AG10803 (cell line): Measurements from ENCODE around the gene KRT73.

ENCODE experiments used
- DNase-seq: peaks from one replicate; pipeline ENCODE4 v3.0.0; 2010; ENCODE audit warnings: low read depth
- H3K4me3 ChIP-seq: 2 replicates; pipeline ENCODE4 v1.5.1; 2011; ENCODE audit warnings: mild to moderate bottlenecking, low read length, control low read depth
- TF ChIP-seq, protein P1 (sequence below): conservative IDR thresholded peaks from 2 replicates; pipeline ENCODE4 v1.5.1; 2011; ENCODE audit warnings: mild to moderate bottlenecking, low read length, control low read depth, inconsistent platforms

KRT73 gene

DNA sequence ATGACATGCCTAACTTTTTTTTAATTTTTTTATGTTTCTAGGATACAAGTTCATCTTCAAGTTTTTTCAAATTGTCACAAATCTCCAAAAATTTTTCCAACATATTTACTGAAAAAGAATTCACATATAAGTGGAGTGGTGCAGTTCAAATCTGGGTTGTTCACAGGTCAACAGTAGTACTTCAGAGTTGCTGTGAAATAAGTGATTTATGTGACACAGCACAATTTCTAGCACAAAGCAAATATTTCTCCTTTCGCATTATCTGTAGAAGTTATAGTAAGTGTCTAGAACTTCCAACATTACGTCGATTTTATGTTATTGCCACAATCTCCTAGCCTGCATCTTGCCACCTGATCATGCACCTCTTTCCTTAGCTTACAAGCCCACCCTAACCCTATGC, 43.3 kb upstream of the KRT73 start:
- no peak for DNase-seq
- H3K4me3 ChIP-seq, result no peak overlapping the region
- TF ChIP-seq, protein P1, sequence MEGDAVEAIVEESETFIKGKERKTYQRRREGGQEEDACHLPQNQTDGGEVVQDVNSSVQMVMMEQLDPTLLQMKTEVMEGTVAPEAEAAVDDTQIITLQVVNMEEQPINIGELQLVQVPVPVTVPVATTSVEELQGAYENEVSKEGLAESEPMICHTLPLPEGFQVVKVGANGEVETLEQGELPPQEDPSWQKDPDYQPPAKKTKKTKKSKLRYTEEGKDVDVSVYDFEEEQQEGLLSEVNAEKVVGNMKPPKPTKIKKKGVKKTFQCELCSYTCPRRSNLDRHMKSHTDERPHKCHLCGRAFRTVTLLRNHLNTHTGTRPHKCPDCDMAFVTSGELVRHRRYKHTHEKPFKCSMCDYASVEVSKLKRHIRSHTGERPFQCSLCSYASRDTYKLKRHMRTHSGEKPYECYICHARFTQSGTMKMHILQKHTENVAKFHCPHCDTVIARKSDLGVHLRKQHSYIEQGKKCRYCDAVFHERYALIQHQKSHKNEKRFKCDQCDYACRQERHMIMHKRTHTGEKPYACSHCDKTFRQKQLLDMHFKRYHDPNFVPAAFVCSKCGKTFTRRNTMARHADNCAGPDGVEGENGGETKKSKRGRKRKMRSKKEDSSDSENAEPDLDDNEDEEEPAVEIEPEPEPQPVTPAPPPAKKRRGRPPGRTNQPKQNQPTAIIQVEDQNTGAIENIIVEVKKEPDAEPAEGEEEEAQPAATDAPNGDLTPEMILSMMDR, result no peak

DNA sequence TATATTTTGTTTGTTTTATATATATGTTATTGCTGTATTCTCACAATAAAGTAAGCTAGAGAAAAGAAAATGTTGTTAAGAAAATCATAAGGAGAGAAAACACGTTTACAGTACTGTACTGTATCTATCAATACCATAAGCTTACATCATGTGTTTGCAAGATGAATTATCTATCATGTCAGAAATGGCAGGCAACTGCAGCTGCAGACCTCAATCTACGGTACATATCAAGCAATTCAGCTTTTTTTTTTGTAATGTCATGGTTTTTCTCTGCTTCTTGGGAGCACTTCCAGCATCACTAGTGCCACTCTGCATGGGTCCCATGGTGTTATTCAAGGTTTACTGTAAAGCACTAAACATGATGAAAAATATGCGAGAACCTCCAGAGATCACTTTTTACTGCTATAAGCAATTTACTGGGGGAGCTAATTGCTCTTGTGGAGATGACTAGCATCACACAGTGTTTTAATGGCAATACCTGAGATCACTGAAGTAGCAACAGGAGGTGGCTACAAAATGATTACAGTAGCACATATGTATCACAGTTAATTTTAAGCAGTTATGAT, 42.7 kb upstream of the KRT73 start:
- TF ChIP-seq, protein P1, result no peak
- no peak overlapping the region for H3K4me3 ChIP-seq
- no peak for DNase-seq

- DNase-seq, result no peak
- TF ChIP-seq, protein P1, result no peak
- no peak overlapping the region for H3K4me3 ChIP-seq
Measured at GRCh38 chr12:52659951-52660350, 41.6 kb upstream of the KRT73 start.

DNA sequence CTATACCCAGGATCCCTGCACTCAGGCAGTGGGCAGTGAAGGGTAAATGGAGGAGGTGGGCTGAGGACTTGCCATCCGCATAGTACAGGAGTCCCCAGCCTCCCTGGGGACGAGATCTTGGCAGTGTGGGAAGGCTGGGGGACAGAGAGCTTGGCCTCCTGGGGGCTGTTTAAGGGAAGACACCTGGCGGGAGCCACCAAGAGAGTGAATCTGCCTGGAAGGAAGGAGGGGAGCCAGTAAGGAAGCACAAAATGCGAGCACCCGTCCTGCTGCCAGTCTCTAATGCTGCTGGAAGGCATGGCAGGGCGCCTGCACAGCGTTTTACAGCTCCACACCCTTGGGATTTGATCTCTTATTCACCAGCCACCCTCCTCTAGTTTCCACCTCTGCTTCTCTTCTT, 41.0 kb upstream of the KRT73 start:
- H3K4me3 ChIP-seq, result no peak overlapping the region
- TF ChIP-seq, protein P1, result no peak
- no peak for DNase-seq

GRCh38 chr12:52658196-52658595, 39.8 kb upstream of the KRT73 start:
- DNase-seq, result no peak
- no peak overlapping the region for H3K4me3 ChIP-seq
- TF ChIP-seq, protein P1, result no peak

- H3K4me3 ChIP-seq, result no peak overlapping the region
- DNase-seq, result no peak
- TF ChIP-seq, protein P1, result no peak
Measured at GRCh38 chr12:52657250-52657902, 39.0 kb upstream of the KRT73 start.

DNA sequence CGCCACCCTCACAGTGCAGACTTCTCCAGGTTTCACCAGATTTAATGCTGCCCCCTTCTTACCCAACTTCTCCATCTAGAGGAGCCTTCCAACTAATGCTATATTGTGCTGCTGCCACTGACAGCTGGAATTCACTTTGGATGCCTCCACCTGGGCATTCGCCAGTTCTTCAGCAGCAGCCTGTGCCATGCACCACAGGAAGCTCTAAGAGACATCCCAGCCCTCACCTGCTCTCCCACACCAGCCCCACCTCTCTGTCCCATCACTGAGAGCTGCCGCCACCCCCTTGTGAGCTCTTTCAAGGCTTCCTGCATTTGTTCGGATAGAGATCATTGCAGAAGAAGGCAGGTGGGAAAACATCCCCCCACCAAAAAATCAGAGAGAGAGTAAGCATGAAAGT, 38.3 kb upstream of the KRT73 start:
- DNase-seq, result no peak
- no peak overlapping the region for H3K4me3 ChIP-seq
- TF ChIP-seq, protein P1, result no peak
